ENCODE data around the gene MAN1B1.

MAN1B1 gene

DNA sequence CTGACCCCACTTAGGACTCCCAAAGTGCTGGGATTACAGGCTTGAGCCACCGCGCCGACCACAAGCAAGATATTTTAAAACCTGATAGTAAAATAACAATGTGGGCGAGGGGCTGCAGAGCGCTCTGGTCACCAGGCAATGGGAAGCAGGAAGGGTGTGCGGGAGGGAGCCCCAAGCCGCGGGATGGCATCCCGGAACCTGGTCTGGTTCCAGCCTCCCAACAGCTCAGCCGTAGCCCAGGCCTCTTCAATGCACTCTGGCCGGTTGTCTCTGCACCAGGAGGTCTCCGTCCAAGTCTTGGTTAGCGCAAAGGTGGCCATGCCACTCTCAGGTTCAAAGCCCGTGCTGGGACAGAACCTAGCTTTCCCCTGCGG, 10.2 kb upstream of the MAN1B1 start:
- DNase-seq, result no peak
- Histone ChIP-seq H3K27ac (ENCODE audit: low read length) (no peak overlapping the region), H4K20me1 (ENCODE audit: insufficient read depth, low read length) (no peaks in the 10 kb centered on the region), H3K9me3 (replicated peaks; ENCODE audit: insufficient read depth, low read length) (no peaks in the 10 kb centered on the region), H3K9ac (ENCODE audit: low read length) (peak overlapping the region; percentile 22; the same call in 1 of the 2 replicates), H3K4me2 (ENCODE audit: low read depth, low read length) (peak overlapping the region; percentile 79), H3K4me1 (ENCODE audit: low read length) (0 out of 2 replicates have a peak, but pooled peaks cover 5% of the 10 kb centered on the region), H3K79me2 (ENCODE audit: low read length) (peaks cover 24% of the 10 kb centered on the region), H3K27me3 (replicated peaks; ENCODE audit: insufficient read depth, low read length) (no peaks in the 10 kb centered on the region), H3K9me2 (replicated peaks; ENCODE audit: insufficient read depth, low read length) (no peaks in the 10 kb centered on the region), H3F3A (ENCODE audit: insufficient read depth, low read length) (peaks cover 4% of the 10 kb centered on the region; the same call in 1 of the 2 replicates), H2AFZ (ENCODE audit: low read length) (peak overlapping the region; percentile 81), H3K36me3 (replicated peaks; ENCODE audit: insufficient read depth, low read length) (peaks cover 3% of the 10 kb centered on the region; the same call in 1 of the 2 replicates), H3K4me3 (ENCODE audit: low read length) (peak overlapping the region; percentile 53)
- TF ChIP-seq EZH2 (optimal IDR thresholded peaks at IDR 0.05; ENCODE audit: low read depth, low read length) (no peak), EZH2phosphoT487 (IDR thresholded peaks at IDR 0.05; ENCODE audit: low read length) (no peak)
- TF ChIP-seq, protein P1, sequence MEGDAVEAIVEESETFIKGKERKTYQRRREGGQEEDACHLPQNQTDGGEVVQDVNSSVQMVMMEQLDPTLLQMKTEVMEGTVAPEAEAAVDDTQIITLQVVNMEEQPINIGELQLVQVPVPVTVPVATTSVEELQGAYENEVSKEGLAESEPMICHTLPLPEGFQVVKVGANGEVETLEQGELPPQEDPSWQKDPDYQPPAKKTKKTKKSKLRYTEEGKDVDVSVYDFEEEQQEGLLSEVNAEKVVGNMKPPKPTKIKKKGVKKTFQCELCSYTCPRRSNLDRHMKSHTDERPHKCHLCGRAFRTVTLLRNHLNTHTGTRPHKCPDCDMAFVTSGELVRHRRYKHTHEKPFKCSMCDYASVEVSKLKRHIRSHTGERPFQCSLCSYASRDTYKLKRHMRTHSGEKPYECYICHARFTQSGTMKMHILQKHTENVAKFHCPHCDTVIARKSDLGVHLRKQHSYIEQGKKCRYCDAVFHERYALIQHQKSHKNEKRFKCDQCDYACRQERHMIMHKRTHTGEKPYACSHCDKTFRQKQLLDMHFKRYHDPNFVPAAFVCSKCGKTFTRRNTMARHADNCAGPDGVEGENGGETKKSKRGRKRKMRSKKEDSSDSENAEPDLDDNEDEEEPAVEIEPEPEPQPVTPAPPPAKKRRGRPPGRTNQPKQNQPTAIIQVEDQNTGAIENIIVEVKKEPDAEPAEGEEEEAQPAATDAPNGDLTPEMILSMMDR (IDR thresholded peaks at IDR 0.05; ENCODE audit: low read length), result no peak

DNA sequence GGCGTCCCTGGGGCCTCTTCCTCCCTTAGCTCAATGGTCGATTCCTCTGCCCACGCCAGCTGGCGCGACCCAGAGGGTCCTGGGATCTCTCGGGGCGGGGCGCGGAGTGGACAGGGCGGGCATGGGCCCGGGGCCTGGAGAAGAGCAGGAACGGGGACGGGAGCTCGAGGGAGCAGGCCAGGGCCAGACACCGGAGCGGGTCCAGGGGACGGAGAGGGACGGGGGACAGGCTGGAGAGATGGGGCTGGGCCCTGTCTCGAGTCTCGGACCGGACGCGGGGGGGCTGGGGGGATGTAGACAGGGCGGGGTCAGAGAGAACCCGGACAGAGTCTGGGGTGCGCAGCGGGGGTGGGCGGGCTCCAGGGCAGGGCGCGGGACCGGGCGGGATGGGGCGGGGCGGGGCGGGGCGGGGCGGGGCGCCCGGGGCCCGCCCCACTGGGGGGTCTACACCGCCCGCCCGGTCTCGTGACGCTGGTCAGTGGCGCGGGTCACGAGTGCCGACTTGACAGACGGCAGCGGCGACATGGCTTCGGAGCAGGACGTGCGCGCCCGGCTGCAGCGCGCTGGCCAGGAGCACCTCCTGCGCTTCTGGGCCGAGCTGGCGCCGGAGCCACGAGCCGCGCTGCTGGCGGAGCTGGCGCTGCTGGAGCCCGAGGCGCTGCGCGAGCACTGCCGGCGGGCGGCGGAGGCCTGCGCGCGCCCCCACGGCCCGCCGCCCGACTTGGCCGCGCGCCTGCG, 9.6 kb upstream of the MAN1B1 start, which contains the start of gene UAP1L1:
UAP1L1 (plus strand) TSS at position 508 of the 738 bp plus-strand sequence; CDS start at position 524, 16 bp downstream.
- Histone ChIP-seq H3K36me3 (replicated peaks; ENCODE audit: insufficient read depth, low read length) (peaks cover 3% of the 10 kb centered on the region; the same call in 1 of the 2 replicates), H3K27ac (ENCODE audit: low read length) (no peak within 1 kb of the TSS), H3F3A (ENCODE audit: insufficient read depth, low read length) (peaks cover 4% of the 10 kb centered on the region; the same call in 1 of the 2 replicates), H2AFZ (ENCODE audit: low read length) (peak within 1 kb of the TSS; percentile 81), H3K9me3 (replicated peaks; ENCODE audit: insufficient read depth, low read length) (no peaks in the 10 kb centered on the region), H3K4me2 (ENCODE audit: low read depth, low read length) (peak within 1 kb of the TSS; percentile 92), H4K20me1 (ENCODE audit: insufficient read depth, low read length) (no peaks in the 10 kb centered on the region), H3K4me3 (ENCODE audit: low read length) (peak within 1 kb of the TSS; percentile 81), H3K9me2 (replicated peaks; ENCODE audit: insufficient read depth, low read length) (no peaks in the 10 kb centered on the region), H3K4me1 (ENCODE audit: low read length) (0 out of 2 replicates have a peak, but pooled peaks cover 5% of the 10 kb centered on the region), H3K9ac (ENCODE audit: low read length) (peak within 1 kb of the TSS; percentile 55; the same call in 1 of the 2 replicates), H3K27me3 (replicated peaks; ENCODE audit: insufficient read depth, low read length) (no peaks in the 10 kb centered on the region), H3K79me2 (ENCODE audit: low read length) (peaks cover 24% of the 10 kb centered on the region)
- peak; percentile 68 for DNase-seq
- TF ChIP-seq, protein P1 (IDR thresholded peaks at IDR 0.05; ENCODE audit: low read length), result no peak
- TF ChIP-seq EZH2 (optimal IDR thresholded peaks at IDR 0.05; ENCODE audit: low read depth, low read length), result no peak
- no peak for TF ChIP-seq EZH2phosphoT487 (IDR thresholded peaks at IDR 0.05; ENCODE audit: low read length)

DNA sequence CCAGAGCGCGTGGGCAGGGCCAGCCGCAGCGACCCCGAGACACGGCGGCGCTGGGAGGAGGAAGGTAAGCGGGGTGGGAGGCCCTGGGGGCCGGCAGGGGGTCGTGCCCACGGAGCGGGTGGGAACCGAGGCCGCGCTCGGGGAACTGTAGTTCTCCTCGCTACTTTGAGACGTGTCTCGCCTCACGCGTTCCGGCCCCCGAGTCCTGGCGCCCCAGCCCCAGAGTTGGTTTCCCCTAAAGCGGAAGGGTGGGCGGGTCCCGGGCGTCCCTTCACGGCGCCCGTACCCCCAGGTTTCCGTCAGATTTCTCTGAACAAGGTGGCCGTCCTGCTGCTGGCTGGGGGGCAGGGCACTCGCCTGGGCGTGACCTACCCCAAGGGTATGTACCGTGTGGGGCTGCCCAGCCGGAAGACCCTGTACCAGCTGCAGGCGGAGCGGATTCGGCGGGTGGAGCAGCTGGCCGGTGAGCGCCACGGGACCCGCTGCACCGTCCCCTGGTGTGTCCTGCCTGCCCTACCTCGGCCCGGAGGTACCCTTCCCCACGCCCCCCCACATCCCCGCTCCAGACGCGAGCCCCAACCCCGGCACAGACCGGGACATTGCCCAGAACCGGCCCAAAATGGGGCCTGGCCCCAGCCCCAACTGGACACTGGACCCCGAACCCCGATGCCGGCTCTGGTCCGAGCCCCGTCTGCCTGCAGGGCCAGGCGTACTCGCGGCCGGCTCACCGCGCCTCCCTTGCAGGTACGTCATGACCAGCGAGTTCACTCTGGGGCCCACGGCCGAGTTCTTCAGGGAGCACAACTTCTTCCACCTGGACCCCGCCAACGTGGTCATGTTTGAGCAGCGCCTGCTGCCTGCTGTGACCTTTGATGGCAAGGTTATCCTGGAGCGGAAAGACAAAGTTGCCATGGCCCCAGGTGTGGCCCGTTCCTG, 8.8 kb upstream of the MAN1B1 start:
- Histone ChIP-seq H3K4me1 (ENCODE audit: low read length) (0 out of 2 replicates have a peak, but pooled peaks cover 5% of the 10 kb centered on the region), H3F3A (ENCODE audit: insufficient read depth, low read length) (peaks cover 4% of the 10 kb centered on the region; the same call in 1 of the 2 replicates), H3K27me3 (replicated peaks; ENCODE audit: insufficient read depth, low read length) (no peaks in the 10 kb centered on the region), H3K36me3 (replicated peaks; ENCODE audit: insufficient read depth, low read length) (peaks cover 3% of the 10 kb centered on the region; the same call in 1 of the 2 replicates), H3K9me3 (replicated peaks; ENCODE audit: insufficient read depth, low read length) (no peaks in the 10 kb centered on the region), H3K9ac (ENCODE audit: low read length) (peak overlapping the region; percentile 55; the same call in 1 of the 2 replicates), H3K27ac (ENCODE audit: low read length) (no peak overlapping the region), H3K4me2 (ENCODE audit: low read depth, low read length) (peak overlapping the region; percentile 92), H4K20me1 (ENCODE audit: insufficient read depth, low read length) (no peaks in the 10 kb centered on the region), H2AFZ (ENCODE audit: low read length) (peak overlapping the region; percentile 21; the same call in 1 of the 2 replicates), H3K9me2 (replicated peaks; ENCODE audit: insufficient read depth, low read length) (no peaks in the 10 kb centered on the region), H3K4me3 (ENCODE audit: low read length) (peak overlapping the region; percentile 81), H3K79me2 (ENCODE audit: low read length) (peaks cover 24% of the 10 kb centered on the region)
- peak; percentile 13 for DNase-seq
- no peak for TF ChIP-seq EZH2 (optimal IDR thresholded peaks at IDR 0.05; ENCODE audit: low read depth, low read length)
- TF ChIP-seq EZH2phosphoT487 (IDR thresholded peaks at IDR 0.05; ENCODE audit: low read length), result no peak
- TF ChIP-seq, protein P1 (IDR thresholded peaks at IDR 0.05; ENCODE audit: low read length), result no peak

Measured in MM.1S (cell line).